Adipocyte (in vitro differentiated cells): ENCODE measurements around the gene ZNF516.

Experiments
- DNase-seq: peaks from one replicate; pipeline ENCODE4 v3.0.0-alpha.2; 2015; ENCODE audit warnings: low read depth
- H3K27me3 ChIP-seq: replicated peaks from 2 replicates; pipeline ENCODE4 v1.7.0; 2013; ENCODE audit warnings: mild to moderate bottlenecking, low read length, moderate library complexity; ENCODE audit not compliant: control insufficient read depth, insufficient read depth
- H3K36me3 ChIP-seq: 2 replicates; pipeline ENCODE4 v1.7.0; 2013; ENCODE audit warnings: low read length, mild to moderate bottlenecking, moderate library complexity; ENCODE audit not compliant: control insufficient read depth, insufficient read depth, severe bottlenecking
- H3K4me1 ChIP-seq: 2 replicates; pipeline ENCODE4 v1.7.0; 2013; ENCODE audit warnings: mild to moderate bottlenecking, low read length, moderate library complexity; ENCODE audit not compliant: control insufficient read depth, insufficient read depth
- H3K4me3 ChIP-seq: 2 replicates; pipeline ENCODE4 v1.7.0; 2013; ENCODE audit warnings: mild to moderate bottlenecking, low read length, moderate library complexity
- H3K9ac ChIP-seq: 2 replicates; pipeline ENCODE4 v1.7.0; 2013; ENCODE audit warnings: mild to moderate bottlenecking, low read length, moderate library complexity
- H3K9me3 ChIP-seq: 2 replicates; pipeline ENCODE4 v1.7.0; 2013; ENCODE audit warnings: mild to moderate bottlenecking, low read length, moderate library complexity; ENCODE audit not compliant: control insufficient read depth

Gene ZNF516

GRCh38 chr18:76496194-76496890, 1.3 kb upstream of the ZNF516 start:
- H3K4me1 ChIP-seq, result no peaks in the 10 kb centered on the region
- peak overlapping the region; percentile 85 for H3K4me3 ChIP-seq
- H3K36me3 ChIP-seq, result no peaks in the 10 kb centered on the region
- H3K9me3 ChIP-seq, result no peaks in the 10 kb centered on the region
- DNase-seq, result peak; percentile 81
- peak overlapping the region; percentile 79 for H3K9ac ChIP-seq
- H3K27me3 ChIP-seq, result no peaks in the 10 kb centered on the region

GRCh38 chr18:76495435-76496193, 572 bp upstream of the ZNF516 start:
- Histone ChIP-seq H3K4me3 (peak overlapping the region; percentile 85), H3K4me1 (no peaks in the 10 kb centered on the region), H3K9ac (peak overlapping the region; percentile 86), H3K36me3 (no peaks in the 10 kb centered on the region), H3K9me3 (no peaks in the 10 kb centered on the region), H3K27me3 (no peaks in the 10 kb centered on the region)
- DNase-seq, result peak; percentile 64

DNA sequence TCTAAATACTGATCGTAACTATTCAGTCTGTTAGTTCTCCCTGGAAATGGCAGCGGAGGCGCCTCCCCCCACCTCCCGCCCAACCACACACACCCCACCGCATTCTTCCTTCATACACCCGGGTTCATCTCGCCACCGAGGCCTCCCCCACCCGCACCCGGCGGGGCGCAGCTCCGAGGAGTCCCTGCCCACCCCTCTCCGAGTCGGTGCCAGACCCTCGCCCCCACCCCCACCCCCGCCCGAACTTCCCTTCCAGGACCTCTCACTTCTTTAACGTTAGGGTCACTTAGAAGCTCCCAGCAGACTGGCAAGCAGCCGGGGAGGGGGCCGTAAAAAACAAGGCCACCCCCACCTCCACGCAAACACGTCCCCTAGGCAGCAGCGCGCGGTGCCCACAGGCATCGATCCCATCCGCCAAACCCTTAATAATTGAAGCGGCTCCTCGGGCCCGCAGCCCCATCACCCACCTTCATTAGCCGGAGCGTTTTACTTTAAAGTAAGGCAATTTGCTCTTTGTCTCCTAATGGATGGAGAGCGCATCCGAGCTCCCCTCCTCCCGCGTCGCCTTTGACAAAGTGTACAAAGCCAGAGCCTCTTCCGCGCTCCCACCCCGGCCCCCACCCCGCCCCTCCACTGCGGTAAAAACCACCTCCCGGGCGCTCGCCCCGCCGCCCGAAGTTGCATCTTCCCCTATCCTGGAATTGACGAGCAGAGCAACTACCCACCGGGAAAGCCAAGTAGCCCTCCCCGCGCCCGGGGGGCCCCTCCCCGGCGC, 624 bp downstream of the ZNF516 start:
- peak; percentile 72 for DNase-seq
- H3K4me3 ChIP-seq, result peak overlapping the region; percentile 87
- no peaks in the 10 kb centered on the region for H3K9me3 ChIP-seq
- peaks cover 7% of the 10 kb centered on the region for H3K4me1 ChIP-seq
- H3K36me3 ChIP-seq, result no peaks in the 10 kb centered on the region
- H3K9ac ChIP-seq, result peak overlapping the region; percentile 86
- no peaks in the 10 kb centered on the region for H3K27me3 ChIP-seq

DNA sequence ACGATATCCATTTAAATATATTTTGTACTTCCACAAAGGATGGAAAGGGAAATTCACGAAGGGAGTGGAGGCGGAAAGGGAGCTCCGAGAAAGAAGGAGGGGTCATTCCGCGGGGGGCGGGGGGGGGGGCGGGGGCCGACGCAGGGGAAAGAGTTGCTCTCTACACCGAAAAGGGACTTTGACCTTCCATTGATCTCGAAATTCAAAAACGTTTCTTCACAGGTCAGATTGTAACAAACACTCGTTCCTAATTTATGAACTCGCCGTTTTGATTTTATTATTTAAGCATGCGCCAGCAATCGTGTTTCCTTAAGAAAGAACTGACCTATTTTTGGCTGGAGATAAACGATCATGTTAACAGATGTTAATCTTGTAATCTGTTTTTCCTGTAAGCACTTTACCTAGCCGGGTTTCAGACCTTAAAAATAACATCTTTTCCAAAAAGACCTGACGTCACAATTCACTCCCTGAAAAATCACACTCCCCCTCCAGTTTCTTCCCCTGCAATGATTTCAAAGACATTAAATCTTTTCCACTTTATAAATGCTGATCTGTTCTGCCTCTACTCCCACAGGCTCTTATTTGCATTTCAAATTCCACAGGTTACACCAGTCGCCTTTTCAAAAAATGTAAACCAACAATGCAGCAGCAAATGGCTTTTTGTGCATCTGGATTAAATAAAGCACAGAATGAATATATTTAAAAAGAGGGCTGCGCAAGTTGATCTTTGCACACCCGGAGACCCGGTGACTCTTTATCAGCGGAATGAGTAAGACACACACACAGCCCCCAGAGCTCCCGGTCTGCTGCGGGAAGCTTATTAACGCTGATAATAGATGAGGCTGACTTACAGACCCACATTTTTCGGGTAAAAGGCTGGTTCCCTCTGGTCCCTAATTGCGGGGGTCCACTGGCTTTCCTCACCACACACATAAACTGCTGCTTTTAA, 1.6 kb downstream of the ZNF516 start:
- Histone ChIP-seq H3K9me3 (no peaks in the 10 kb centered on the region), H3K4me1 (peaks cover 16% of the 10 kb centered on the region), H3K9ac (peak overlapping the region; percentile 86), H3K27me3 (no peaks in the 10 kb centered on the region), H3K36me3 (no peaks in the 10 kb centered on the region), H3K4me3 (peak overlapping the region; percentile 87)
- DNase-seq, result peak; percentile 66

DNA sequence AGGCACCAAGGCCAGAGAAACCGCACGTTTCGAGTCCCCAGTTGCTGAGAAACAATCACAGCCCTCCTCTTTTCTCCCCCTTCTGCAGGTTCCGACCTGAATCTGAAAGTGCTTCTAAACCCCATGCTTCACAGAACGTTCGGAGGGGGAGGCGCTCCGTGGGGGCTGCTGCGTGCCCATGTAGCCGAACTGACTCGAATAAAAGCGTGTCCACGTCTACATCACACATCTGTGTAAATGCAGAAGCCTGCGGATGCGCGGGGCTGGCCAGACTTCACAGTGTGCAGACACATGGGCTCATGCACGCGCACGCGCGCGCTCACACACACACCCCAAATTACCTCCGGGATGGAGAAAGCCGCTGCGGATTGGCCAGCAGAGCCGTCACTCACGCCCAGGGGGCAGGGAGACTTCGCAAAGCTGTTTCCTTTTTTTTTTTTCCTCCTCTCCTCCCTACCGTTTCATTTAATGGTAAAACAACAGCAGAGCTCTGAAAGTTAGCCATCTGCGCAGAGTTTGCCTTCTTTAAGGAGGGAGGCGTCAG, 2.3 kb downstream of the ZNF516 start:
- no peaks in the 10 kb centered on the region for H3K27me3 ChIP-seq
- peaks cover 23% of the 10 kb centered on the region for H3K4me1 ChIP-seq
- H3K4me3 ChIP-seq, result peak overlapping the region; percentile 87
- DNase-seq, result peak; percentile 98
- H3K9ac ChIP-seq, result peak overlapping the region; percentile 86
- H3K36me3 ChIP-seq, result no peaks in the 10 kb centered on the region
- H3K9me3 ChIP-seq, result no peaks in the 10 kb centered on the region

GRCh38 chr18:76491776-76492668, 3.0 kb downstream of the ZNF516 start:
- peak; percentile 71 for DNase-seq
- Histone ChIP-seq H3K9ac (peak overlapping the region; percentile 86), H3K4me1 (peaks cover 24% of the 10 kb centered on the region)

GRCh38 chr18:76491473-76491775, 3.6 kb downstream of the ZNF516 start:
- no peaks in the 10 kb centered on the region for H3K36me3 ChIP-seq
- H3K9ac ChIP-seq, result peak overlapping the region; percentile 86
- DNase-seq, result peak; percentile 80
- no peaks in the 10 kb centered on the region for H3K27me3 ChIP-seq
- H3K4me3 ChIP-seq, result peak overlapping the region; percentile 87
- no peaks in the 10 kb centered on the region for H3K9me3 ChIP-seq
- H3K4me1 ChIP-seq, result peaks cover 24% of the 10 kb centered on the region

More at GRCh38 chr18:76491776-76492668, 3.0 kb downstream of the ZNF516 start:
- Histone ChIP-seq H3K9me3 (no peaks in the 10 kb centered on the region), H3K36me3 (no peaks in the 10 kb centered on the region), H3K27me3 (no peaks in the 10 kb centered on the region), H3K4me3 (peak overlapping the region; percentile 87)

GRCh38 chr18:76490670-76491472, 4.2 kb downstream of the ZNF516 start:
- peak overlapping the region; percentile 82 for H3K9ac ChIP-seq
- H3K4me3 ChIP-seq, result peak overlapping the region; percentile 91
- H3K9me3 ChIP-seq, result no peaks in the 10 kb centered on the region
- H3K27me3 ChIP-seq, result no peaks in the 10 kb centered on the region
- no peaks in the 10 kb centered on the region for H3K36me3 ChIP-seq
- peak; percentile 65 for DNase-seq
- peaks cover 24% of the 10 kb centered on the region for H3K4me1 ChIP-seq

DNA sequence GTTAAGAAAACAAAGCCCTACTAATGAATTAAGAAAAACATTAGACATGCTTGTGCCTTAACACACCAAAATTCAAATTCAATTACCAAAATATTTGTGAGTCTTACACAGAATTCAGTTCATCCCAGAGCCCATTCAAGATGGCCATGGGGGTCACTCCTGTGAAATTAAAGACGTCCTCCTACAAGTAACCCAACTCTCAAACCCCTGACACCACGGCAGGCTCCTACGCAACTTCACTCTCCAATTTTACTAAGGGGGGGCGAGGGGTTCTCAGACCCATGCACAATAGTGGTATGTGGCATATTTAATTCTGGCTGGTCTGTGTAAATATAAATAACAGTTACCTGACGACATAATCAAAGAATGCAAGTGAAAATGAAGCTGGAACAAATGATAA, 5.0 kb downstream of the ZNF516 start:
- H3K4me1 ChIP-seq, result peaks cover 24% of the 10 kb centered on the region
- no peaks in the 10 kb centered on the region for H3K27me3 ChIP-seq
- no peaks in the 10 kb centered on the region for H3K9me3 ChIP-seq
- peak overlapping the region; percentile 82 for H3K9ac ChIP-seq
- H3K36me3 ChIP-seq, result no peaks in the 10 kb centered on the region
- DNase-seq, result peak; percentile 34
- peak overlapping the region; percentile 91 for H3K4me3 ChIP-seq
